K562 (cell line): ENCODE measurements around the gene ARPC4. TPM values are rescaled to one million over a fixed set of nuclear protein-coding genes. Genes with fewer than 3 reads are reported as not detected.

ENCODE experiments used
- ATAC-seq: fragments of 200-7000 bp; cut with Tn5 transposase; 3 replicates; pipeline ENCODE4 v1.9.1; 2020; ENCODE audit warnings: moderate library complexity
- BruUV-seq: library from RNA; stranded (reverse); fragments of 400-500 nt; replicated peaks from 2 replicates; lab custom pipeline; 2021; lab: Mats Ljungman, UMichigan
- CTCF ChIA-PET: fragments of 300-600 bp; formaldehyde crosslinking; extraction: SDS; loops from one replicate; lab custom pipeline; 2021; ENCODE audit warnings: low intra/inter-chr PET ratio; lab: Yijun Ruan, JAX
- POLR2A ChIA-PET: fragments of 300-600, 350-650 bp; sonication (Branson Sonifier 250); formaldehyde crosslinking; extraction: SDS; loops from one replicate; lab custom pipeline; 2021; ENCODE audit warnings: antibody characterized with exemption, inconsistent platforms; lab: Yijun Ruan, JAX
- DNase-seq, 4 experiments: peaks; one replicate each; pipeline versions ENCODE4 v3.0.0 to v3.0.0-alpha.2; 2011 to 2018; ENCODE audit warnings: low spot score in 3 of 4, mixed read lengths in 3 of 4; ENCODE audit errors: extremely low read depth in 1 of 4
- FAIRE-seq: peaks from 2 replicates; lab custom pipeline; 2011; peaks lifted over from hg19 to GRCh38; lab: Jason Lieb, UNC
- H2AFZ ChIP-seq: 2 replicates; pipeline ENCODE4 v1.6.0; 2011; ENCODE audit warnings: low read depth, low read length, control low read depth, inconsistent platforms
- H3K27ac ChIP-seq: fragments of 200-600 bp; 3 replicates; pipeline ENCODE4 v1.8.0; 2011; ENCODE audit warnings: low read depth, mild to moderate bottlenecking, control low read depth, inconsistent platforms, low read length, moderate library complexity, mixed read lengths; ENCODE audit errors: extremely low read depth
- H3K27me3 ChIP-seq, 2 experiments: fragments of 300-600 bp in 1 of 2; 2 replicates in 1 of 2; 3 replicates in 1 of 2; pipeline versions ENCODE4 v1.6.0 to v1.8.0; 2011; ENCODE audit warnings: inconsistent platforms in 2 of 2, low read length in 2 of 2, mild to moderate bottlenecking in 1 of 2, mixed read lengths in 1 of 2, moderate library complexity in 1 of 2; ENCODE audit not compliant: control insufficient read depth in 2 of 2, insufficient read depth in 2 of 2
- H3K36me3 ChIP-seq: fragments of 300-600 bp; 3 replicates; pipeline ENCODE4 v1.8.0; 2011; ENCODE audit warnings: mild to moderate bottlenecking, low read length, inconsistent platforms; ENCODE audit not compliant: control insufficient read depth, insufficient read depth
- H3K4me1 ChIP-seq, 2 experiments: fragments of 200-600 bp in 1 of 2; replicated peaks in 1 of 2; 2 replicates in 1 of 2; 3 replicates in 1 of 2; pipeline versions ENCODE4 v1.5.1 to v1.8.0; 2011; ENCODE audit warnings: inconsistent platforms in 2 of 2, low read length in 2 of 2, mild to moderate bottlenecking in 1 of 2, mixed read lengths in 1 of 2, moderate library complexity in 1 of 2; ENCODE audit not compliant: control insufficient read depth in 2 of 2, insufficient read depth in 2 of 2
- H3K4me2 ChIP-seq: 2 replicates; pipeline ENCODE4 v1.6.1; 2011; ENCODE audit warnings: low read length, control low read depth, inconsistent platforms, mixed read lengths; ENCODE audit not compliant: insufficient read depth
- H3K4me3 ChIP-seq: fragments of 200-600 bp; sonication (generic), shearing (Covaris generic); 2 replicates; pipeline ENCODE4 v1.5.1; 2016; ENCODE audit warnings: control low read depth, inconsistent platforms
- H3K79me2 ChIP-seq: fragments of 200-600 bp; 3 replicates; pipeline ENCODE4 v1.8.0; 2011; ENCODE audit warnings: low read length, inconsistent platforms; ENCODE audit not compliant: control insufficient read depth, insufficient read depth
- H3K9ac ChIP-seq, 2 experiments: 2 replicates each; pipeline versions ENCODE4 v1.6.0 to v1.6.1; 2011; ENCODE audit warnings: low read depth in 2 of 2, low read length in 2 of 2, control low read depth in 1 of 2, inconsistent platforms in 1 of 2, mild to moderate bottlenecking in 1 of 2, mixed read lengths in 1 of 2; ENCODE audit not compliant: insufficient read depth in 1 of 2
- H3K9me1 ChIP-seq: one replicate; pipeline ENCODE4 v1.6.0; 2011; ENCODE audit warnings: inconsistent platforms, mild to moderate bottlenecking, low read length, moderate library complexity; ENCODE audit not compliant: control insufficient read depth, insufficient read depth
- H3K9me3 ChIP-seq: replicated peaks from 2 replicates; pipeline ENCODE4 v1.5.1; 2011; ENCODE audit warnings: low read depth, low read length, inconsistent platforms; ENCODE audit not compliant: control insufficient read depth, insufficient read depth
- H4K20me1 ChIP-seq: replicated peaks from 2 replicates; pipeline ENCODE4 v1.6.1; 2011; ENCODE audit warnings: low read length, inconsistent platforms, mixed read lengths; ENCODE audit not compliant: control insufficient read depth, insufficient read depth
- CCAR2 ChIP-seq: fragments of 200-400 bp; formaldehyde crosslinking; IDR thresholded peaks from 2 replicates; pipeline ENCODE4 v1.6.1; 2017; ENCODE audit warnings: mild to moderate bottlenecking, low read depth, low read length
- JUN ChIP-seq, 2 experiments: sonication (generic) in 1 of 2; formaldehyde crosslinking in 1 of 2; IDR thresholded peaks; 2 replicates each; pipeline versions ENCODE4 v1.6.1 to v1.8.0; 2012 to 2022; ENCODE audit warnings: borderline replicate concordance in 2 of 2, mild to moderate bottlenecking in 2 of 2, improper control_type of control experiment in 1 of 2, low read depth in 1 of 2, low read length in 1 of 2, missing genetic modification reagents in 1 of 2
- POLR2A ChIP-seq: fragments of 450-650 bp; conservative IDR thresholded peaks from 2 replicates; pipeline ENCODE4 v1.6.1; 2016
- POLR2AphosphoS2 ChIP-seq: IDR thresholded peaks from 2 replicates; pipeline ENCODE4 v1.6.1; 2012; ENCODE audit warnings: low read length, improper control_type of control experiment
- POLR2G ChIP-seq: fragments of 200-400 bp; formaldehyde crosslinking; IDR thresholded peaks from 2 replicates; pipeline ENCODE4 v1.6.1; 2017; ENCODE audit warnings: low read depth, mild to moderate bottlenecking, antibody characterized with exemption, low read length, moderate library complexity
- RBFOX2 ChIP-seq: fragments of 200-400 bp; formaldehyde crosslinking; IDR thresholded peaks from 2 replicates; pipeline ENCODE4 v1.6.1; 2017; ENCODE audit warnings: low read depth, mild to moderate bottlenecking, low read length, moderate library complexity
- RERE ChIP-seq: sonication (generic); formaldehyde crosslinking; IDR thresholded peaks from 2 replicates; pipeline ENCODE4 v1.8.0; 2023; ENCODE audit warnings: missing genetic modification reagents, mild to moderate bottlenecking, borderline replicate concordance
- STAT5A ChIP-seq: IDR thresholded peaks from 2 replicates; pipeline ENCODE4 v1.6.1; 2012; ENCODE audit warnings: low read length, inconsistent platforms, borderline replicate concordance
- WGBS: fragments of 100-300 bp; shearing (Covaris generic); methylation state at CpG from one replicate; pipeline ENCODE4 v1.1.6; 2016; ENCODE audit warnings: low coverage, mixed read lengths; ENCODE audit not compliant: insufficient coverage; ENCODE audit errors: missing lambda C conversion rate; 5-methylcytosine and 5-hydroxymethylcytosine counted together
- in situ Hi-C: fragments of 300-500 bp; cut with MboI; formaldehyde crosslinking; loops from 4 replicates; pipeline ENCODE4 v1.15.0; 2018; ENCODE audit warnings: inconsistent platforms, mixed read lengths
- intact Hi-C: fragments of 100-400 bp; cut with micrococcal nuclease; formaldehyde crosslinking; loops from 2 replicates; pipeline ENCODE4 v1.14.2; 2022
- polyA plus RNA-seq, 8 experiments: library from polyadenylated mRNA; depleted of rRNA in 4 of 8; stranded (reverse) in 5 of 8; unstranded in 3 of 8; fragments of >200 nt; fragmentation: Nextera tagmentation in 2 of 8; fragmentation: Illumina TruSeq in 1 of 8; extraction: Ambion mirVana in 2 of 8; extraction: Trizol in 1 of 8; gene quantifications; 2 replicates each; pipeline versions ENCODE4 v1.2.1 to v1.2.3, GENCODE V29; 2011 to 2014; ENCODE audit warnings: inconsistent platforms in 1 of 8, missing spikeins in 1 of 8
- total RNA-seq, 7 experiments: library from RNA; depleted of rRNA in 6 of 7; stranded (reverse); fragments of >200 nt in 6 of 7; fragmentation: Illumina TruSeq in 2 of 7; extraction: Trizol in 2 of 7; gene quantifications; 2 replicates each; pipeline versions ENCODE4 v1.2.1 to v1.2.3, GENCODE V29; 2011 to 2021; ENCODE audit warnings: low replicate concordance in 1 of 7

ARPC4 gene
- total and polyA plus RNA-seq, 9 of the 15 experiments (the other 6 are each of a cell fraction or from before 2014, with no cell fraction given): 20.1 to 153 (median 119) TPM

GRCh38 chr3:9810433-9810770 is 17.5 kb downstream of the ARPC4 start:
- Histone ChIP-seq H4K20me1 (0 out of 2 replicates have a peak, but pooled peaks cover 3% of the 10 kb centered on the region), H3K4me1 (peaks cover 0 to 8% of the 10 kb centered on the region in 2 experiments; a peak in 2 of 5 replicates), H3K36me3 (peaks cover 73% of the 10 kb centered on the region; the same call in 2 of the 3 replicates), H3K79me2 (no peaks in the 10 kb centered on the region)
- no peak for ATAC-seq
- DNase-seq: no peak
- intact Hi-C loops: no loop called here
- in situ Hi-C loops: no loop called here
- BruUV-seq: no TSS peak
- TF ChIP-seq CCAR2 (no peak), STAT5A (no peak), RBFOX2 (0 out of 2 replicates have a peak, but pooled peaks have one; percentile 7), POLR2AphosphoS2 (0 out of 2 replicates have a peak, but pooled peaks have one; percentile 8), POLR2G (0 out of 2 replicates have a peak, but pooled peaks have one; percentile 3)
- TF ChIP-seq, all 486 proteins: peak for 3
- Histone ChIP-seq H3K9ac (no peak overlapping the region), H3K4me3 (no peak overlapping the region), H3K27me3 (no peaks in the 10 kb centered on the region), H3K9me3 (no peaks in the 10 kb centered on the region), H3K4me2 (no peak overlapping the region), H3K27ac (no peak overlapping the region), H2AFZ (no peak overlapping the region), H3K9me1 (no peaks in the 10 kb centered on the region)
- CTCF ChIA-PET: no interaction called here
- WGBS: 89% methylated on average over 16 of the region's 18 CpGs
- no peak for FAIRE-seq
- POLR2A ChIA-PET: interaction anchor here (0.6 kb wide), 1 partner anchor 221 kb away, joined by 3 read pairs; no protein-coding TSS in a partner anchor

GRCh38 chr3:9810846-9811245 is 18.0 kb downstream of the ARPC4 start:
- H3K27ac ChIP-seq: no peak overlapping the region
- in situ Hi-C loops: no loop called here
- ATAC-seq (no peak), DNase-seq (no peak), FAIRE-seq (no peak)
- peaks cover 0 to 8% of the 10 kb centered on the region in 2 experiments; a peak in 2 of 5 replicates for H3K4me1 ChIP-seq
- intact Hi-C loops: no loop called here
- no peaks in the 10 kb centered on the region for H3K9me1 ChIP-seq
- 0 out of 4 replicates have a peak overlapping the region, but pooled peaks of 1 of the 2 experiments have one; percentile 37 for H3K9ac ChIP-seq
- ChIA-PET POLR2A (interaction anchor here (0.6 kb wide), 1 partner anchor 220 kb away, joined by 3 read pairs; no protein-coding TSS in a partner anchor), CTCF (no interaction called here)
- TF ChIP-seq POLR2A: 0 out of 2 replicates have a peak, but pooled peaks have one; percentile 6
- no peak for TF ChIP-seq RERE (CRISPR knock-in tag)
- no peak for TF ChIP-seq JUN (IDR thresholded peaks at IDR 0.05; ENCODE audit: borderline replicate concordance, low read depth, low read length)
- TF ChIP-seq JUN (CRISPR knock-in tag; IDR thresholded peaks at IDR 0.05; ENCODE audit: borderline replicate concordance): no peak
- WGBS: 91% methylated on average over 10 of the region's 10 CpGs
- no TSS peak for BruUV-seq
- H3K79me2 ChIP-seq: no peaks in the 10 kb centered on the region
- no peak overlapping the region for H3K4me2 ChIP-seq
- H3K36me3 ChIP-seq: peaks cover 70% of the 10 kb centered on the region; the same call in 2 of the 3 replicates
- no peaks in the 10 kb centered on the region for H3K27me3 ChIP-seq
- 0 out of 2 replicates have a peak, but pooled peaks cover 3% of the 10 kb centered on the region for H4K20me1 ChIP-seq
- H3K4me3 ChIP-seq: no peak overlapping the region
- H3K9me3 ChIP-seq: no peaks in the 10 kb centered on the region
- H2AFZ ChIP-seq: no peak overlapping the region
